ENCODE results near the gene SLC4A1.
"Not testable (repeated sequence)": the region's sequence is repeated elsewhere in the genome, so short reads cannot be mapped to it uniquely, and the experiment has no call there.

SLC4A1 gene

GRCh38 chr17:44255915-44256314, 12.0 kb downstream of the SLC4A1 start:
- no peak for DNase-seq

- no peak for DNase-seq
Measured at GRCh38 chr17:44254361-44255095, 13.4 kb downstream of the SLC4A1 start.

- DNase-seq, result no peak
Measured at GRCh38 chr17:44253006-44253405, 14.9 kb downstream of the SLC4A1 start.

GRCh38 chr17:44251062-44251461, 16.9 kb downstream of the SLC4A1 start:
- DNase-seq, result no peak

GRCh38 chr17:44249501-44250246, 18.3 kb downstream of the SLC4A1 start:
- no peak for DNase-seq

GRCh38 chr17:44247876-44248736, 19.8 kb downstream of the SLC4A1 start:
- DNase-seq, result no peak

- DNase-seq, result no peak
Measured at GRCh38 chr17:44247440-44247841, 20.5 kb downstream of the SLC4A1 start.

GRCh38 chr17:44241106-44241624, 26.8 kb downstream of the SLC4A1 start:
- DNase-seq, result peak; percentile 48 to 60

GRCh38 chr17:44237886-44238285, 30.0 kb downstream of the SLC4A1 start:
- DNase-seq, result not testable (repeated sequence)

- DNase-seq, result no peak
Measured at GRCh38 chr17:44236444-44236991, 31.4 kb downstream of the SLC4A1 start.

- no peak for DNase-seq
Measured at GRCh38 chr17:44235583-44235936, 32.4 kb downstream of the SLC4A1 start.

- DNase-seq, result no peak
Measured at GRCh38 chr17:44233582-44233981, 34.4 kb downstream of the SLC4A1 start.

GRCh38 chr17:44232061-44232460, 35.9 kb downstream of the SLC4A1 start:
- DNase-seq, result no peak

GRCh38 chr17:44230140-44230539, 37.8 kb downstream of the SLC4A1 start:
- no peak for DNase-seq

GRCh38 chr17:44229090-44229489, 38.8 kb downstream of the SLC4A1 start:
- no peak for DNase-seq

GRCh38 chr17:44223541-44224071, 44.3 kb downstream of the SLC4A1 start:
- DNase-seq, result no peak

- DNase-seq, result peak; percentile 40 to 55
Measured at GRCh38 chr17:44222112-44222869, 45.6 kb downstream of the SLC4A1 start.

GRCh38 chr17:44221862-44222111, 46.1 kb downstream of the SLC4A1 start:
- DNase-seq, result no peak

GRCh38 chr17:44221084-44221861, 46.7 kb downstream of the SLC4A1 start:
- peak; percentile 71 for DNase-seq

- peak; percentile 33 to 50 for DNase-seq
Measured at GRCh38 chr17:44220213-44221083, 47.5 kb downstream of the SLC4A1 start.
